Mesendoderm (in vitro differentiated cells): Measurements from ENCODE around the gene MSH2.

Source experiments
- DNase-seq: peaks from one replicate; pipeline ENCODE4 v3.0.0; 2013
- H2AK5ac ChIP-seq: 2 replicates; pipeline ENCODE4 v1.6.1; 2013; ENCODE audit warnings: low read length, inconsistent platforms
- H2BK120ac ChIP-seq: 2 replicates; pipeline ENCODE4 v1.6.1; 2013; ENCODE audit warnings: low read depth, mild to moderate bottlenecking, low read length, moderate library complexity, mixed read lengths
- H2BK15ac ChIP-seq: replicated peaks from 2 replicates; pipeline ENCODE4 v1.6.1; 2013; ENCODE audit warnings: low read depth, mild to moderate bottlenecking, moderate library complexity
- H2BK5ac ChIP-seq: 2 replicates; pipeline ENCODE4 v1.6.1; 2013; ENCODE audit warnings: low read length, inconsistent platforms
- H3K18ac ChIP-seq: 2 replicates; pipeline ENCODE4 v1.6.1; 2013; ENCODE audit warnings: mild to moderate bottlenecking, low read length, mixed read lengths
- H3K23ac ChIP-seq: one replicate; pipeline ENCODE4 v1.6.1; 2013; ENCODE audit warnings: low read length
- H3K27ac ChIP-seq: 2 replicates; pipeline ENCODE4 v1.5.1; 2013; ENCODE audit warnings: low read depth, mild to moderate bottlenecking, inconsistent platforms, low read length, moderate library complexity
- H3K27me3 ChIP-seq: 2 replicates; pipeline ENCODE4 v1.6.1; 2013; ENCODE audit warnings: low read length, control low read depth, mild to moderate bottlenecking, inconsistent platforms; ENCODE audit not compliant: insufficient read depth, poor library complexity
- H3K36me3 ChIP-seq: 2 replicates; pipeline ENCODE4 v1.6.1; 2013; ENCODE audit warnings: low read length, inconsistent platforms; ENCODE audit not compliant: control insufficient read depth, insufficient read depth
- H3K4ac ChIP-seq: one replicate; pipeline ENCODE4 v1.6.1; 2013; ENCODE audit warnings: low read depth, mild to moderate bottlenecking, low read length, moderate library complexity
- H3K4me1 ChIP-seq: 2 replicates; pipeline ENCODE4 v1.6.1; 2013; ENCODE audit warnings: low read depth, low read length, inconsistent platforms; ENCODE audit not compliant: control insufficient read depth
- H3K4me2 ChIP-seq: 2 replicates; pipeline ENCODE4 v1.6.1; 2013; ENCODE audit warnings: low read length
- H3K4me3 ChIP-seq: 2 replicates; pipeline ENCODE4 v1.5.1; 2013; ENCODE audit warnings: mild to moderate bottlenecking, low read length
- H3K56ac ChIP-seq: one replicate; pipeline ENCODE4 v1.6.1; 2013; ENCODE audit warnings: low read length
- H3K79me1 ChIP-seq: 2 replicates; pipeline ENCODE4 v1.6.1; 2013; ENCODE audit warnings: low read length, inconsistent platforms
- H3K79me2 ChIP-seq: 2 replicates; pipeline ENCODE4 v1.6.1; 2013; ENCODE audit warnings: mild to moderate bottlenecking, low read length; ENCODE audit not compliant: control insufficient read depth, insufficient read depth
- H3K9ac ChIP-seq: 2 replicates; pipeline ENCODE4 v1.6.1; 2013; ENCODE audit warnings: low read length, inconsistent platforms
- H4K5ac ChIP-seq: one replicate; pipeline ENCODE4 v1.6.1; 2013; ENCODE audit warnings: low read length
- H4K8ac ChIP-seq: one replicate; pipeline ENCODE4 v1.6.1; 2013; ENCODE audit warnings: low read depth, mild to moderate bottlenecking, control low read depth, low read length, moderate library complexity
- WGBS: extraction: QIAGEN DNeasy Blood & Tissue Kit; methylation state at CpG from one replicate; pipeline ENCODE4 v1.1.7; 2013; ENCODE audit warnings: low lambda C conversion rate, missing lambda C conversion rate; ENCODE audit not compliant: insufficient coverage; ENCODE audit errors: extremely low coverage; 5-methylcytosine and 5-hydroxymethylcytosine counted together

MSH2 gene

DNA sequence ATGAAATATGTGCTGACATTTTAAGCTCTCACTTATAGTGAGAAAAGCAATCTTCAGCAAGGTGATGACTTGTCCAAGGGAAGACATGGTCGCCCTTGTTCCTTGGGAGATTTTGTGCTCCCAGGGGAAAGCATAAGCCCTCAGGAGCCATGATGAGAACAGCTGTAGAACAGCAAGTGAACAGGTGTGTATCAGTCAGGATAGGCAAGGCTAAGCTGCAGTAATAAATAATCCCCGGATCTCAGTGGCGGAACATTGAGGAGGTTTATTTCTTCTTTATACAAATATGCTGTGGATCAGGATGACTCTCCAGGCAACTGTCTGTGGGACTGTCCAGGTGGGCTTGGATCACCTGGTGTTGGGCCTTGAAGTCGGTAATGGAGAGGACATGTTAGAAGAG, 103.1 kb downstream of the MSH2 start:
- no peak overlapping the region for H2BK15ac ChIP-seq
- no peak overlapping the region for H3K4me3 ChIP-seq
- H3K79me2 ChIP-seq: no peaks in the 10 kb centered on the region
- H3K23ac ChIP-seq: no peak overlapping the region
- no peak overlapping the region for H2AK5ac ChIP-seq
- H3K9ac ChIP-seq: no peak overlapping the region
- WGBS: no CpG with 5 or more reads among the region's 4 CpGs
- H4K8ac ChIP-seq: no peak overlapping the region
- H3K79me1 ChIP-seq: no peaks in the 10 kb centered on the region
- no peak overlapping the region for H2BK5ac ChIP-seq
- no peak overlapping the region for H3K18ac ChIP-seq
- no peak overlapping the region for H3K4ac ChIP-seq
- no peak for DNase-seq
- H4K5ac ChIP-seq: no peak overlapping the region
- no peak overlapping the region for H3K27ac ChIP-seq
- H3K4me1 ChIP-seq: peaks cover 7% of the 10 kb centered on the region
- H3K36me3 ChIP-seq: no peaks in the 10 kb centered on the region
- no peak overlapping the region for H2BK120ac ChIP-seq
- no peaks in the 10 kb centered on the region for H3K27me3 ChIP-seq
- no peak overlapping the region for H3K56ac ChIP-seq
- H3K4me2 ChIP-seq: no peak overlapping the region

DNA sequence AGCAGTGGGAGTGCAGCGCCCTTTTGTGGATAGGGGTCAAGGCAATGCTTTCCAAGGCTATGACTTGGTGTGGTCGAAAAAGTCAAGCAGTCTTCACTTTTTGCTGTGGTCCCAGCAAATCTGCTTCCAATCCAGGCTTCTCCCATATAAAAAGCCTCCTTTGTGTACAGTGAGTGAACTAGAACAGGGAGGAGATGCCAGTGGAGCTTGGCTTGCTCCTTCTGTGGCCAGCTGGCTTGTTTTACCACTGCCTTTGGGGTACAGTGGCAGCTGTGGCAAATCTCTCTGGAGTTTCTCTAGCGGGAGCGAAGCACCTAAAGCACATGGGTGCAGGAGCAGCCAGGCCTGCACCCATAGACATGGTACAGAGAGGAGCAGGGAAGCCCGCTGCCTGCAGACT, 103.5 kb downstream of the MSH2 start:
- Histone ChIP-seq H3K23ac (no peak overlapping the region), H2BK120ac (no peak overlapping the region), H3K4ac (no peak overlapping the region), H2BK5ac (no peak overlapping the region), H3K4me1 (peaks cover 7% of the 10 kb centered on the region), H2BK15ac (no peak overlapping the region), H4K8ac (no peak overlapping the region), H3K79me2 (no peaks in the 10 kb centered on the region), H3K56ac (no peak overlapping the region), H3K36me3 (no peaks in the 10 kb centered on the region), H2AK5ac (no peak overlapping the region), H3K9ac (no peak overlapping the region), H3K27me3 (no peaks in the 10 kb centered on the region), H3K79me1 (no peaks in the 10 kb centered on the region), H3K27ac (no peak overlapping the region), H3K4me3 (no peak overlapping the region), H3K18ac (no peak overlapping the region), H3K4me2 (no peak overlapping the region), H4K5ac (no peak overlapping the region)
- no CpG with 5 or more reads among the region's 5 CpGs for WGBS
- DNase-seq: no peak

DNA sequence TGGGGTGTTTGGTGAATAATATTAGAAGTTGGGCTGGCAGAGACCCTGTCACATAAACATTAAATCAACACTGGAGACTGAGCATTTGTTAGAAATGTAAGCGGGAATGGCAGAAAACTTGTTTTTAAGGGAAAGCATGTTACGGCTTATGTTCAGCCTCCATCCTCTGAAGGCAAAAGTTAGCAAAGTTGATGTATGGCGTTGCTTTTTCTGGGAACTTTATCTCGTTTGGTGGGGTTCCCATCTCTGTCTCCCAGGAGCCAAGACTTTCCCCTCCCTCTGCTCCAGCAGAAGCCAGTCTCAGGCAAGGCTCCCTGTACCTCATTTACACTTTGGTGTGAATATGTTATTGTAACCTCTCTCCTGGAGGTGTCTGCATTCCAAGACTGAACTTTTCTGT, 105.1 kb downstream of the MSH2 start:
- no peak overlapping the region for H4K8ac ChIP-seq
- H3K79me2 ChIP-seq: no peaks in the 10 kb centered on the region
- H3K36me3 ChIP-seq: no peaks in the 10 kb centered on the region
- no peak overlapping the region for H3K18ac ChIP-seq
- H3K9ac ChIP-seq: no peak overlapping the region
- no peaks in the 10 kb centered on the region for H3K27me3 ChIP-seq
- peak overlapping the region; percentile 36 for H3K56ac ChIP-seq
- WGBS: no CpG with 5 or more reads among the region's 4 CpGs
- DNase-seq: no peak
- no peak overlapping the region for H4K5ac ChIP-seq
- H3K79me1 ChIP-seq: no peaks in the 10 kb centered on the region
- peak overlapping the region; percentile 11 for H3K27ac ChIP-seq
- no peak overlapping the region for H3K4me2 ChIP-seq
- H2AK5ac ChIP-seq: no peak overlapping the region
- no peak overlapping the region for H3K4me3 ChIP-seq
- H3K4me1 ChIP-seq: peaks cover 4% of the 10 kb centered on the region
- H2BK15ac ChIP-seq: no peak overlapping the region
- no peak overlapping the region for H3K4ac ChIP-seq
- H3K23ac ChIP-seq: no peak overlapping the region
- no peak overlapping the region for H2BK120ac ChIP-seq
- no peak overlapping the region for H2BK5ac ChIP-seq

DNA sequence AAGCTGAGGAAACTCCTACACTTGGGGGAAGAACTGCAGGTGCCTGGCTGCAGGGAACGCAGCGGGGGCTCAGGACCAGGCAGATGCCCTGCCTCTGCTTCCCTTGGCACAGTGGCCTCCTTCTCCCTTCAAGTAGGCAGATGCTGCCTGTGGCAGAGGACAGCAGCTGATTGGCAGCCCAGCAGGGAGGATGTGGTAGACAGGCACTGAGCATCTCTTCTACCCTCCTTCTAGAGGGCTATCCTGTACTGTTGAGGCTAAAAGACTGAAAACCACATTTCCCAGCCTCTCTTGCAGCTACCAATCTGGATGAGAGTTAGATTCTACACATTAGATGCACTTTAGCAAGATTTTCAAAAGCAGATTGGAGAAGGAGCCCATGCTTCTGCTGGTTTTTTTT, 105.7 kb downstream of the MSH2 start:
- no peaks in the 10 kb centered on the region for H3K36me3 ChIP-seq
- H3K9ac ChIP-seq: no peak overlapping the region
- no peak overlapping the region for H3K4ac ChIP-seq
- no peak overlapping the region for H2BK120ac ChIP-seq
- no peak overlapping the region for H2BK5ac ChIP-seq
- no peak overlapping the region for H2BK15ac ChIP-seq
- peak overlapping the region; percentile 71 for H2AK5ac ChIP-seq
- H3K4me1 ChIP-seq: peaks cover 6% of the 10 kb centered on the region
- no peak overlapping the region for H3K4me3 ChIP-seq
- H3K4me2 ChIP-seq: no peak overlapping the region
- no CpG with 5 or more reads among the region's 2 CpGs for WGBS
- H3K18ac ChIP-seq: no peak overlapping the region
- H4K8ac ChIP-seq: no peak overlapping the region
- DNase-seq: no peak
- no peaks in the 10 kb centered on the region for H3K27me3 ChIP-seq
- no peak overlapping the region for H3K23ac ChIP-seq
- H3K27ac ChIP-seq: peak overlapping the region; percentile 19
- peak overlapping the region; percentile 51 for H3K56ac ChIP-seq
- H3K79me1 ChIP-seq: no peaks in the 10 kb centered on the region
- H3K79me2 ChIP-seq: no peaks in the 10 kb centered on the region
- no peak overlapping the region for H4K5ac ChIP-seq

- H3K4me2 ChIP-seq: no peak overlapping the region
- no peak overlapping the region for H2BK120ac ChIP-seq
- WGBS: no CpG with 5 or more reads among the region's 4 CpGs
- H2AK5ac ChIP-seq: no peak overlapping the region
- H3K9ac ChIP-seq: no peak overlapping the region
- H3K27me3 ChIP-seq: no peaks in the 10 kb centered on the region
- H3K36me3 ChIP-seq: no peaks in the 10 kb centered on the region
- no peak overlapping the region for H3K23ac ChIP-seq
- no peak overlapping the region for H4K5ac ChIP-seq
- no peak overlapping the region for H3K56ac ChIP-seq
- H4K8ac ChIP-seq: no peak overlapping the region
- H3K4me1 ChIP-seq: peaks cover 9% of the 10 kb centered on the region
- no peak overlapping the region for H2BK15ac ChIP-seq
- H3K4ac ChIP-seq: no peak overlapping the region
- no peak overlapping the region for H3K27ac ChIP-seq
- H3K79me1 ChIP-seq: no peaks in the 10 kb centered on the region
- no peak overlapping the region for H2BK5ac ChIP-seq
- no peak for DNase-seq
- H3K4me3 ChIP-seq: no peak overlapping the region
- no peaks in the 10 kb centered on the region for H3K79me2 ChIP-seq
- H3K18ac ChIP-seq: no peak overlapping the region
Measured at GRCh38 chr2:47509250-47509649, 106.3 kb downstream of the MSH2 start.

GRCh38 chr2:47509821-47510385, 106.9 kb downstream of the MSH2 start:
- no peak overlapping the region for H2BK15ac ChIP-seq
- no peak overlapping the region for H3K4me3 ChIP-seq
- WGBS: no CpG with 5 or more reads among the region's 6 CpGs
- H3K4ac ChIP-seq: no peak overlapping the region
- no peak overlapping the region for H3K23ac ChIP-seq
- no peaks in the 10 kb centered on the region for H3K79me2 ChIP-seq
- H3K36me3 ChIP-seq: no peaks in the 10 kb centered on the region
- H3K79me1 ChIP-seq: no peaks in the 10 kb centered on the region
- H2BK120ac ChIP-seq: no peak overlapping the region
- H3K18ac ChIP-seq: no peak overlapping the region
- H3K27ac ChIP-seq: no peak overlapping the region
- no peak for DNase-seq
- H4K5ac ChIP-seq: no peak overlapping the region
- no peak overlapping the region for H4K8ac ChIP-seq
- H2AK5ac ChIP-seq: no peak overlapping the region
- H3K9ac ChIP-seq: no peak overlapping the region
- no peaks in the 10 kb centered on the region for H3K27me3 ChIP-seq
- peak overlapping the region; percentile 6 for H3K56ac ChIP-seq
- H2BK5ac ChIP-seq: no peak overlapping the region
- H3K4me1 ChIP-seq: peaks cover 9% of the 10 kb centered on the region
- no peak overlapping the region for H3K4me2 ChIP-seq
